T follicular helper cell (primary cell): ENCODE measurements around the gene CFTR.
"Not testable (repeated sequence)": the region's sequence is repeated elsewhere in the genome, so short reads cannot be mapped to it uniquely, and the experiment has no call there.

Source experiments
- DNase-seq: peaks from one replicate; pipeline ENCODE4 v3.0.0-alpha.2; 2020; ENCODE audit warnings: low read depth
- total RNA-seq, 2 experiments: gene quantifications; one replicate each; lab custom pipeline; 2026; lab: John Stamatoyannopoulos, UW

The CFTR gene
- total RNA-seq: 0 to 0.04 reads per million in 2 experiments

- no peak for DNase-seq
Observed at GRCh38 chr7:117479225-117480054, at the start of gene CFTR. Gene CFTR, plus strand, starts transcription at chr7:117480025. Its CDS starts 70 bp downstream, at chr7:117480095.

GRCh38 chr7:117435475-117436043, 44.3 kb upstream of the CFTR start:
- no peak for DNase-seq

- no peak for DNase-seq
Observed at GRCh38 chr7:117444646-117445045, 35.2 kb upstream of the CFTR start.

GRCh38 chr7:117445206-117445605, 34.6 kb upstream of the CFTR start:
- no peak for DNase-seq

- no peak for DNase-seq
Observed at GRCh38 chr7:117446220-117446815, 33.5 kb upstream of the CFTR start.

- no peak for DNase-seq
Observed at GRCh38 chr7:117448655-117449054, 31.2 kb upstream of the CFTR start.

GRCh38 chr7:117458977-117459583, 20.7 kb upstream of the CFTR start:
- DNase-seq: no peak

GRCh38 chr7:117459735-117460134, 20.1 kb upstream of the CFTR start:
- DNase-seq: no peak

GRCh38 chr7:117460815-117461214, 19.0 kb upstream of the CFTR start:
- not testable (repeated sequence) for DNase-seq

GRCh38 chr7:117468174-117468573, 11.7 kb upstream of the CFTR start:
- DNase-seq: no peak

- no peak for DNase-seq
Observed at GRCh38 chr7:117470777-117471176, 9.0 kb upstream of the CFTR start.

GRCh38 chr7:117472335-117472734, 7.5 kb upstream of the CFTR start:
- no peak for DNase-seq

- no peak for DNase-seq
Observed at GRCh38 chr7:117476557-117477215, 3.1 kb upstream of the CFTR start.

GRCh38 chr7:117478836-117479224, 995 bp upstream of the CFTR start:
- DNase-seq: no peak

GRCh38 chr7:117480055-117480362, 184 bp downstream of the CFTR start:
- no peak for DNase-seq

GRCh38 chr7:117480978-117481377, 1.2 kb downstream of the CFTR start:
- DNase-seq: no peak

- no peak for DNase-seq
Observed at GRCh38 chr7:117485118-117485620, 5.3 kb downstream of the CFTR start.

- no peak for DNase-seq
Observed at GRCh38 chr7:117489016-117489415, 9.2 kb downstream of the CFTR start.

- DNase-seq: no peak
Observed at GRCh38 chr7:117489430-117489829, 9.6 kb downstream of the CFTR start.

GRCh38 chr7:117489911-117490310, 10.1 kb downstream of the CFTR start:
- DNase-seq: no peak

GRCh38 chr7:117492649-117493048, 12.8 kb downstream of the CFTR start:
- no peak for DNase-seq

- no peak for DNase-seq
Observed at GRCh38 chr7:117493460-117493859, 13.6 kb downstream of the CFTR start.
